ENCODE results near the gene SLC12A7. TPM values are rescaled to one million over a fixed set of nuclear protein-coding genes. Genes with fewer than 3 reads are reported as not detected.

Gene SLC12A7
- total and polyA plus RNA-seq, 2 of the 13 experiments (the other 11 are each of a cell fraction or from before 2014, with no cell fraction given): 14.0 to 18.5 TPM

DNA sequence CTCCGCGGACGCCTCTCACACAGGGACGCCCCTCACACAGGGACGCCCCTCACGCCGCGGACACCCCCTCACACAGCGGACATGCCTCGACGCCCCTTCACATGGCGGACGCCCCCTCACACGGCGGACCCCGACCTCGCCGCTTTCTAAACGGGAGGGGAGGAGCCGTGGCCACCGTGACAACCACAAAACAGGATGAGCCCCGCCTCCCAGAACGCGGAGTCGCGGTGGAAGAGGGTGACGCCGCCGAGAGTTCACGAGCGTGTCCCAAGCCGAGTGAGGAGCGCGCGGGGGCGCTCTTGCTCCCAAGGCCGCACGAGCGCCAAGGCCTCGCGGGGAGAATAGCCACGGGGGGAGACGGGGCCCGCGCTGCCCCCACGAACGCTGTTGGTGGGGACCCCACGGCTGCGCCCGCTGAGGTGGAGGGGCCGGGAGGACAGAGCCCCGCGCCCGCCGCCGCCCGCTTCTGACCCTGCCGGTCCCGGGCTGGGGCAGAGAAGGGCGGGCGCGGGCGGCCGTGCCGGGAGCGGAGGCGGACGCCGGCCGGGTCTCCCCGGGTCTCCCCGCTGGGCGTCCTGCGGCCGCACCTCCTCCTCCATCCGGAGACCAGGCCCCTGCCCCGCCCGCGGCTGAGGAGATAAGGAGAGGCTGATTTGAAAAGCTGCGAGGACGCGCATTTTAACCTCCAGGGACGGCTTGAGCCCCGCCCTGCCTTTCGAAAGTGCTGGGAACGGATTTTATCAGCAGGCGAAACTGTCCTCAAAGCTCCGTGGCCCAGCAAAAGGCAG, 107.2 kb downstream of the SLC12A7 start (continued):
- TF ChIP-seq, protein P1, sequence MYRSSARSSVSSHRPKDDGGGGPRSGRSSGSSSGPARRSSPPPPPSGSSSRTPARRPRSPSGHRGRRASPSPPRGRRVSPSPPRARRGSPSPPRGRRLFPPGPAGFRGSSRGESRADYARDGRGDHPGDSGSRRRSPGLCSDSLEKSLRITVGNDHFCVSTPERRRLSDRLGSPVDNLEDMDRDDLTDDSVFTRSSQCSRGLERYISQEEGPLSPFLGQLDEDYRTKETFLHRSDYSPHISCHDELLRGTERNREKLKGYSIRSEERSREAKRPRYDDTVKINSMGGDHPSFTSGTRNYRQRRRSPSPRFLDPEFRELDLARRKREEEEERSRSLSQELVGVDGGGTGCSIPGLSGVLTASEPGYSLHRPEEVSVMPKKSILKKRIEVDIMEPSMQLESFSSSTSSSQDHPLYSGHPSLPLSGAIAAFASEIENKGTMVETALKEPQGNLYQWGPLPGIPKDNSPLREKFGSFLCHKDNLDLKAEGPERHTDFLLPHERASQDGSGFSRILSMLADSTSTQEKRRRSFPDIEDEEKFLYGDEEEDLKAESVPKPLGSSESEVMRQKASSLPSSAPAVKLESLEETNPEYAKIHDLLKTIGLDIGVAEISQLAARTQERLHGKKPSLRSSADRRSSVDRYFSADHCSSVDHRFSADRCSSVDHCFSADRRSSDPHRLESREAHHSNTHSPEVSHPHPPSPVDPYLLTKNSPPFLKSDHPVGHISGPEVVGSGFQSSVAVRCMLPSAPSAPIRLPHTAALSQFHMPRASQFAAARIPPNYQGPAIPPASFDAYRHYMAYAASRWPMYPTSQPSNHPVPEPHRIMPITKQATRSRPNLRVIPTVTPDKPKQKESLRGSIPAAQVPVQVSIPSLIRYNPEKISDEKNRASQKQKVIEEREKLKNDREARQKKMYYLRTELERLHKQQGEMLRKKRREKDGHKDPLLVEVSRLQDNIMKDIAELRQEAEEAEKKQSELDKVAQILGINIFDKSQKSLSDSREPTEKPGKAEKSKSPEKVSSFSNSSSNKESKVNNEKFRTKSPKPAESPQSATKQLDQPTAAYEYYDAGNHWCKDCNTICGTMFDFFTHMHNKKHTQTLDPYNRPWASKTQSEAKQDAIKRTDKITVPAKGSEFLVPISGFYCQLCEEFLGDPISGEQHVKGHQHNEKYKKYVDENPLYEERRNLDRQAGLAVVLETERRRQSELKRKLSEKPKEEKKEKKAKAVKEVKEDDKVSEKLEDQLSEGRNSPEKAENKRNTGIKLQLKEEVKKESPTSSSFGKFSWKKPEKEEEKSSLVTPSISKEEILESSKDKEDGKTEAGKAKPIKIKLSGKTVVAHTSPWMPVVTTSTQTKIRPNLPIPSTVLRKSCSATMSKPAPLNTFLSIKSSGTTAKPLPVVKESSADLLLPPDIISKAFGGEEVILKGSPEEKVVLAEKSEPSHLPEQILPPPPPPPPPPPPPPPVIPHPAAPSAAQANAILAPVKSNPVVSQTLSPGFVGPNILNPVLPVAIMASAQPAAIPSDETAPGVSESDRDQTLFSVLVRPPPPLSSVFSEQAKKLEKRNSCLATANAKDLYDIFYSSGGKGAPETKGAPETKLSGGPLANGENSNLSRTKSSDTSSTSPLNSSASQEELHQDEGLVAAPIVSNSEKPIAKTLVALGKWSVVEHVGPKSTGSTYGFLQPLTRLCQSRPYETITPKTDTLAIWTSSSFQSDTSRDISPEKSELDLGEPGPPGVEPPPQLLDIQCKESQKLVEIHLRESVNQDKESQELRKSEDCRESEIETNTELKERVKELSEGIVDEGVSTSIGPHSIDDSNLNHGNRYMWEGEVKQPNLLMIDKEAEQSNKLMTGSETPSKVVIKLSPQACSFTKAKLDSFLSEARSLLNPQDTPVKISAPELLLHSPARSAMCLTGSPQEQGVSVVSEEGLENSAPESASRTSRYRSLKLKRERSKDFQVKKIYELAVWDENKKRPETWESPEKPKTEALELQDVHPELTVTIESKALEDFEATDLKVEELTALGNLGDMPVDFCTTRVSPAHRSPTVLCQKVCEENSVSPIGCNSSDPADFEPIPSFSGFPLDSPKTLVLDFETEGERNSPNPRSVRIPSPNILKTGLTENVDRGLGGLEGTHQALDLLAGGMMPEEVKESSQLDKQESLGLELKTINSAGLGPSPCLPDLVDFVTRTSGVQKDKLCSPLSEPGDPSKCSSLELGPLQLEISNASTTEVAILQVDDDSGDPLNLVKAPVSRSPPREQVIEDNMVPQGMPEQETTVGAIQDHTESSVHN (CRISPR knock-in tag; IDR thresholded peaks at IDR 0.05): no peak
- TF ChIP-seq SOX6 (IDR thresholded peaks at IDR 0.05): no peak
- TF ChIP-seq SOX6 (CRISPR knock-in tag; IDR thresholded peaks at IDR 0.05): peak; percentile 19; the same call in 1 of the 2 replicates
- TF ChIP-seq ETV6 (CRISPR knock-in tag; conservative IDR thresholded peaks at IDR 0.05): no peak
- TF ChIP-seq, protein P2, sequence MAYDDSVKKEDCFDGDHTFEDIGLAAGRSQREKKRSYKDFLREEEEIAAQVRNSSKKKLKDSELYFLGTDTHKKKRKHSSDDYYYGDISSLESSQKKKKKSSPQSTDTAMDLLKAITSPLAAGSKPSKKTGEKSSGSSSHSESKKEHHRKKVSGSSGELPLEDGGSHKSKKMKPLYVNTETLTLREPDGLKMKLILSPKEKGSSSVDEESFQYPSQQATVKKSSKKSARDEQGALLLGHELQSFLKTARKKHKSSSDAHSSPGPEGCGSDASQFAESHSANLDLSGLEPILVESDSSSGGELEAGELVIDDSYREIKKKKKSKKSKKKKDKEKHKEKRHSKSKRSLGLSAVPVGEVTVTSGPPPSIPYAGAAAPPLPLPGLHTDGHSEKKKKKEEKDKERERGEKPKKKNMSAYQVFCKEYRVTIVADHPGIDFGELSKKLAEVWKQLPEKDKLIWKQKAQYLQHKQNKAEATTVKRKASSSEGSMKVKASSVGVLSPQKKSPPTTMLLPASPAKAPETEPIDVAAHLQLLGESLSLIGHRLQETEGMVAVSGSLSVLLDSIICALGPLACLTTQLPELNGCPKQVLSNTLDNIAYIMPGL (CRISPR knock-in tag; IDR thresholded peaks at IDR 0.05; ENCODE audit: borderline replicate concordance in 1 of 2, low read depth in 1 of 2): peak; percentile 49 to 79; a peak in 3 of 4 replicates
- TF ChIP-seq, protein P3, sequence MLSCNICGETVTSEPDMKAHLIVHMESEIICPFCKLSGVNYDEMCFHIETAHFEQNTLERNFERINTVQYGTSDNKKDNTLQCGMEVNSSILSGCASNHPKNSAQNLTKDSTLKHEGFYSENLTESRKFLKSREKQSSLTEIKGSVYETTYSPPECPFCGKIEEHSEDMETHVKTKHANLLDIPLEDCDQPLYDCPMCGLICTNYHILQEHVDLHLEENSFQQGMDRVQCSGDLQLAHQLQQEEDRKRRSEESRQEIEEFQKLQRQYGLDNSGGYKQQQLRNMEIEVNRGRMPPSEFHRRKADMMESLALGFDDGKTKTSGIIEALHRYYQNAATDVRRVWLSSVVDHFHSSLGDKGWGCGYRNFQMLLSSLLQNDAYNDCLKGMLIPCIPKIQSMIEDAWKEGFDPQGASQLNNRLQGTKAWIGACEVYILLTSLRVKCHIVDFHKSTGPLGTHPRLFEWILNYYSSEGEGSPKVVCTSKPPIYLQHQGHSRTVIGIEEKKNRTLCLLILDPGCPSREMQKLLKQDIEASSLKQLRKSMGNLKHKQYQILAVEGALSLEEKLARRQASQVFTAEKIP (CRISPR knock-in tag; IDR thresholded peaks at IDR 0.05; ENCODE audit: borderline replicate concordance): no peak
- 0 out of 2 replicates have a peak, but pooled peaks have one; percentile 26 for TF ChIP-seq ZNF430 (CRISPR knock-in tag; IDR thresholded peaks at IDR 0.05)
- TF ChIP-seq POLR2AphosphoS5 (IDR thresholded peaks at IDR 0.05; ENCODE audit: low read depth, low read length): no peak
- TF ChIP-seq, protein P4, sequence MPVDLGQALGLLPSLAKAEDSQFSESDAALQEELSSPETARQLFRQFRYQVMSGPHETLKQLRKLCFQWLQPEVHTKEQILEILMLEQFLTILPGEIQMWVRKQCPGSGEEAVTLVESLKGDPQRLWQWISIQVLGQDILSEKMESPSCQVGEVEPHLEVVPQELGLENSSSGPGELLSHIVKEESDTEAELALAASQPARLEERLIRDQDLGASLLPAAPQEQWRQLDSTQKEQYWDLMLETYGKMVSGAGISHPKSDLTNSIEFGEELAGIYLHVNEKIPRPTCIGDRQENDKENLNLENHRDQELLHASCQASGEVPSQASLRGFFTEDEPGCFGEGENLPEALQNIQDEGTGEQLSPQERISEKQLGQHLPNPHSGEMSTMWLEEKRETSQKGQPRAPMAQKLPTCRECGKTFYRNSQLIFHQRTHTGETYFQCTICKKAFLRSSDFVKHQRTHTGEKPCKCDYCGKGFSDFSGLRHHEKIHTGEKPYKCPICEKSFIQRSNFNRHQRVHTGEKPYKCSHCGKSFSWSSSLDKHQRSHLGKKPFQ (CRISPR knock-in tag; IDR thresholded peaks at IDR 0.05; ENCODE audit: insufficient replicate concordance): no peak
- TF ChIP-seq HOXA3 (CRISPR knock-in tag; IDR thresholded peaks at IDR 0.05): peak; percentile 38; the same call in 1 of the 2 replicates
- TF ChIP-seq ZNF274 (CRISPR knock-in tag; IDR thresholded peaks at IDR 0.05): no peak
